ENCODE results near the gene LPP.

Gene LPP

DNA sequence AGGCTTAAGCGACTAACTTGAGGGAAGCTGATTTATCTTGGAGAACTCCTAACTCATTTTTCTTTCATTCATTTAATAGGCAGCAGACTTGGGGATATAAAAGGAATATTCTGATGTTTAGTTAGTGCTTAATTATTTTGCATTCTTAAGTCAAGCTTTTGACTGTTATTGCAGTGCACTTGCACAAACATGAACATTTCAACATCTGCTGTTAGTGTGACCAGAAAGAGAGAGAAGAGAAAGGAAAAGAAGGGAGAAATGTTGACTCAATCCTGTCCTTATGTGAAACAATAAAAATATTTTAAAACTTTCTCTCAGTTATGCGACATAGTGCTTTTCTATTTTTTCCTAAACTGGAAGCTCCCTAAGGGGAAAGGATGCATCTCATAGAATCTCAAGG lies 507.8 kb downstream of the LPP start:
- DNase-seq: no peak
- TF ChIP-seq, protein P1, sequence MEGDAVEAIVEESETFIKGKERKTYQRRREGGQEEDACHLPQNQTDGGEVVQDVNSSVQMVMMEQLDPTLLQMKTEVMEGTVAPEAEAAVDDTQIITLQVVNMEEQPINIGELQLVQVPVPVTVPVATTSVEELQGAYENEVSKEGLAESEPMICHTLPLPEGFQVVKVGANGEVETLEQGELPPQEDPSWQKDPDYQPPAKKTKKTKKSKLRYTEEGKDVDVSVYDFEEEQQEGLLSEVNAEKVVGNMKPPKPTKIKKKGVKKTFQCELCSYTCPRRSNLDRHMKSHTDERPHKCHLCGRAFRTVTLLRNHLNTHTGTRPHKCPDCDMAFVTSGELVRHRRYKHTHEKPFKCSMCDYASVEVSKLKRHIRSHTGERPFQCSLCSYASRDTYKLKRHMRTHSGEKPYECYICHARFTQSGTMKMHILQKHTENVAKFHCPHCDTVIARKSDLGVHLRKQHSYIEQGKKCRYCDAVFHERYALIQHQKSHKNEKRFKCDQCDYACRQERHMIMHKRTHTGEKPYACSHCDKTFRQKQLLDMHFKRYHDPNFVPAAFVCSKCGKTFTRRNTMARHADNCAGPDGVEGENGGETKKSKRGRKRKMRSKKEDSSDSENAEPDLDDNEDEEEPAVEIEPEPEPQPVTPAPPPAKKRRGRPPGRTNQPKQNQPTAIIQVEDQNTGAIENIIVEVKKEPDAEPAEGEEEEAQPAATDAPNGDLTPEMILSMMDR (IDR thresholded peaks at IDR 0.05; ENCODE audit: low read depth, low read length, missing control alignments): no peak
- Histone ChIP-seq H3K36me3 (replicated peaks) (no peaks in the 10 kb centered on the region), H3K4me3 (ENCODE audit: low read depth, low read length) (no peak overlapping the region), H3K27ac (no peak overlapping the region), H3K27me3 (replicated peaks) (no peaks in the 10 kb centered on the region)
- in situ Hi-C loops (cut with HindIII; ENCODE audit: low pct_ligation_motif_present, low sequenced_read_pairs): no loop called here

DNA sequence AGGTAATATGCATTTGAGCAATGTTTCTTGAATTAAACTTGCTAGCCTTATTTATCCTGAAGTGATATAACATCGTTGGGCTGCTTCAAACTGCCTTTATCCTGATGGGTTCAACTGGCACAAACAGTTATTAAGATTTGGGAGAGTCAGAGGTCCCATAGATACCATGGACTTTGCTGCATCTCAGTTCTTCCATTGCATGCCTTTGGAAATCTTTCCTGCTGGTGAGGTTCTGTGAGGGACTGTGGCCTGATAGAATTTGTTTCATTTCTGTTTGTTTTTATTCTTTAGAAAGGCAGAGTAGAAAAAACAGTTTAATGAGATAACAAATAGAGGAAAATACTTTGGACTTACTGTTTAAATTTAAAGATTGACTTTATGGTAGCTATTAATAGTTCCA lies 508.3 kb downstream of the LPP start:
- in situ Hi-C loops (cut with HindIII; ENCODE audit: low pct_ligation_motif_present, low sequenced_read_pairs): no loop called here
- no peaks in the 10 kb centered on the region for H3K36me3 ChIP-seq (replicated peaks)
- no peak for DNase-seq
- H3K4me3 ChIP-seq (ENCODE audit: low read depth, low read length): no peak overlapping the region
- no peaks in the 10 kb centered on the region for H3K27me3 ChIP-seq (replicated peaks)
- no peak overlapping the region for H3K27ac ChIP-seq
- TF ChIP-seq, protein P1 (IDR thresholded peaks at IDR 0.05; ENCODE audit: low read depth, low read length, missing control alignments): no peak

DNA sequence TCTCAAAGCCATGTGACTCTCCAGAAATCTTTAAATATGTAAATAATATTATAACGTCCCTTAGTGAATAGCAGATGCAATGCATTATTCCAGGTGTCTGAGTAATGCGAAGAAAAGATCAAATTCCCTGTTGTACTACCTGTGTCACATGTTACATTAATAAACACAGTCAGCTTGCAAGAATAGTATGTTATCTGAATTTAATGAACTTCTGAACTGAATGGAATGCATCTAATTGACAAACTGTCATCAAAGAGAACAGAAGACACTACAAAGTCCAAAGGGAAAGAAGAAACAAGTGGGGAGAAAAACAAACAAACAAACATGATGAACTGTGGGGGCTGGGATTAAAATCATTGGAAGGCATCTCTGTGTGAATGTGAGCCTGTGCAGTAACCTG lies 508.8 kb downstream of the LPP start:
- TF ChIP-seq, protein P1 (IDR thresholded peaks at IDR 0.05; ENCODE audit: low read depth, low read length, missing control alignments): no peak
- no peaks in the 10 kb centered on the region for H3K27me3 ChIP-seq (replicated peaks)
- DNase-seq: no peak
- no peak overlapping the region for H3K27ac ChIP-seq
- H3K36me3 ChIP-seq (replicated peaks): no peaks in the 10 kb centered on the region
- H3K4me3 ChIP-seq (ENCODE audit: low read depth, low read length): no peak overlapping the region
- in situ Hi-C loops (cut with HindIII; ENCODE audit: low pct_ligation_motif_present, low sequenced_read_pairs): no loop called here

DNA sequence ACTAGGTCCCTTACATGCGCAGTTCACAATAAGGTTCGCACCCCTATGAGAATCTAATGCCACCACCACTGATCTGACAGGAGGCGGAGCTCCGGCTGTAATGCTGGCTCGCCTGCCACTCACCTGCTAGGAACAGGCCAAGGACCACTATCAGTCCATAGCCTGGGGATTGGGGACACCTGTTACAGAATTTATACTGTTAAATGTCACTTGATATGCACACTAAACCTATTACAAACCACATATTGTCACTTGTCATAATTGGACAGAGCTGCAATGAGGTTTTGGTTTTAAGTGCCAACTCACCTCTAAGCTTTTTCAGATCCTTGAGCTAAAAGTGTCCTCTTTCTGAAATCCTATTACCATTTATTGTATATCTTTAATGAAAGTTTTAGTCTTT lies 509.9 kb downstream of the LPP start:
- no peaks in the 10 kb centered on the region for H3K36me3 ChIP-seq (replicated peaks)
- no peak overlapping the region for H3K27ac ChIP-seq
- TF ChIP-seq, protein P1 (IDR thresholded peaks at IDR 0.05; ENCODE audit: low read depth, low read length, missing control alignments): no peak
- no peak overlapping the region for H3K4me3 ChIP-seq (ENCODE audit: low read depth, low read length)
- H3K27me3 ChIP-seq (replicated peaks): no peaks in the 10 kb centered on the region
- in situ Hi-C loops (cut with HindIII; ENCODE audit: low pct_ligation_motif_present, low sequenced_read_pairs): no loop called here
- no peak for DNase-seq

- Histone ChIP-seq H3K4me3 (ENCODE audit: low read depth, low read length) (no peak overlapping the region), H3K36me3 (replicated peaks) (no peaks in the 10 kb centered on the region), H3K27me3 (replicated peaks) (no peaks in the 10 kb centered on the region), H3K27ac (no peak overlapping the region)
- TF ChIP-seq, protein P1 (IDR thresholded peaks at IDR 0.05; ENCODE audit: low read depth, low read length, missing control alignments): peak; percentile 55
- in situ Hi-C loops (cut with HindIII; ENCODE audit: low pct_ligation_motif_present, low sequenced_read_pairs): no loop called here
- no peak for DNase-seq
Observed at GRCh38 chr3:188664795-188665194, 510.8 kb downstream of the LPP start.

DNA sequence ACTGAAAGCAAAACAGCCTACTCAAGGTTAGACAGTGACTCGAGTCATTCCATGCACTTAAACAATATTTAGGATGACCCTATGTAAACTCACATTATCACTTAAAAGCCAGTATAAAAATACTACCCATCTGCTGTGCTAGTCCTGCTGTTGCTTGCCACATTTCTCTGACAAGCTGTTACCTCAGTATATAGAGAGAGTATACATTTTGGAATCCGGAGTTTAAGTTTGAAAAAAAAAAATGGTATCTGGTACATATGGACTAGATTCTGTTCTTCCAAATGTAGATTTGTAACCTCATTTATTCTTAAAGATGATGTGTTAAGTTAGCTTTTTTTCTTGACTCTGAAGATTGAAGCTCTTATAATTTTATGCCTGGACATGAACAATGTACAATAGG lies 514.0 kb downstream of the LPP start:
- no peak for DNase-seq
- H3K27me3 ChIP-seq (replicated peaks): no peaks in the 10 kb centered on the region
- no peaks in the 10 kb centered on the region for H3K36me3 ChIP-seq (replicated peaks)
- in situ Hi-C loops (cut with HindIII; ENCODE audit: low pct_ligation_motif_present, low sequenced_read_pairs): no loop called here
- no peak overlapping the region for H3K27ac ChIP-seq
- no peak overlapping the region for H3K4me3 ChIP-seq (ENCODE audit: low read depth, low read length)
- TF ChIP-seq, protein P1 (IDR thresholded peaks at IDR 0.05; ENCODE audit: low read depth, low read length, missing control alignments): no peak
